ENCODE measurements around the gene AZU1.

DNA sequence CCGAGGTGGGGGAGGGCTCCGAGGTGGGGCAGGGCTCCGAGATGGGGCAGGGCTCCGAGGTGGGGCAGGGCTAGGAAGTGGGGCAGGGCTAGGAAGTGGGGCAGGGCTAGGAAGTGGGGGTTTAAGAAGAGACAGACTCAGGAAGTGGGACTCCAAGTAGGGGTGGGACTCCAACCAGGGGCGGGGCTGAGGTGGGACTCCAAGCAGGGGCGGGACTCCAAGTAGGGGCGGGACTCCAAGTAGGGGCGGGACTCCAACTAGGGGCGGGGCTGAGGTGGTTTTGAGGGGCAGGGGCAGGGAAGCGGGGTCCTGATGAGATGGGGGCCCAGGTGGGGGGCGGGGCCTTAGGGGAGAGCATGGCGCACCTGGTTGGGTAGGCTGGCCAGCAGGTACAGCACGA, 45.4 kb downstream of the AZU1 start:
- TF ChIP-seq, protein P1, sequence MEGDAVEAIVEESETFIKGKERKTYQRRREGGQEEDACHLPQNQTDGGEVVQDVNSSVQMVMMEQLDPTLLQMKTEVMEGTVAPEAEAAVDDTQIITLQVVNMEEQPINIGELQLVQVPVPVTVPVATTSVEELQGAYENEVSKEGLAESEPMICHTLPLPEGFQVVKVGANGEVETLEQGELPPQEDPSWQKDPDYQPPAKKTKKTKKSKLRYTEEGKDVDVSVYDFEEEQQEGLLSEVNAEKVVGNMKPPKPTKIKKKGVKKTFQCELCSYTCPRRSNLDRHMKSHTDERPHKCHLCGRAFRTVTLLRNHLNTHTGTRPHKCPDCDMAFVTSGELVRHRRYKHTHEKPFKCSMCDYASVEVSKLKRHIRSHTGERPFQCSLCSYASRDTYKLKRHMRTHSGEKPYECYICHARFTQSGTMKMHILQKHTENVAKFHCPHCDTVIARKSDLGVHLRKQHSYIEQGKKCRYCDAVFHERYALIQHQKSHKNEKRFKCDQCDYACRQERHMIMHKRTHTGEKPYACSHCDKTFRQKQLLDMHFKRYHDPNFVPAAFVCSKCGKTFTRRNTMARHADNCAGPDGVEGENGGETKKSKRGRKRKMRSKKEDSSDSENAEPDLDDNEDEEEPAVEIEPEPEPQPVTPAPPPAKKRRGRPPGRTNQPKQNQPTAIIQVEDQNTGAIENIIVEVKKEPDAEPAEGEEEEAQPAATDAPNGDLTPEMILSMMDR (IDR thresholded peaks at IDR 0.05) = no peak
- TF ChIP-seq POLR2A (IDR thresholded peaks at IDR 0.05) = no peak

Data from heart left ventricle (tissue), 13 donors.